HCT116 (cell line): ENCODE results near the gene TAL1. TPM values are rescaled to one million over a fixed set of nuclear protein-coding genes. Genes with fewer than 3 reads are reported as not detected.

ENCODE experiments used
- ATAC-seq: fragments of 200-7000 bp; cut with Tn5 transposase; 2 replicates; pipeline ENCODE4 v1.9.1; 2020; ENCODE audit warnings: mild to moderate bottlenecking, moderate library complexity
- BruUV-seq: library from RNA; stranded (reverse); fragments of 400-500 nt; replicated peaks from 2 replicates; lab custom pipeline; 2021; lab: Mats Ljungman, UMichigan
- CTCF ChIA-PET: fragments of 300-600 bp; sonication (Branson Sonifier 250); formaldehyde crosslinking; loops from one replicate; lab custom pipeline; 2021; ENCODE audit warnings: antibody characterized with exemption; lab: Charles Lee
- POLR2A ChIA-PET: fragments of 300-600, 350-600 bp; sonication (Branson Sonifier 250); formaldehyde crosslinking; loops from one replicate; lab custom pipeline; 2021; ENCODE audit warnings: antibody characterized with exemption; lab: Charles Lee
- RAD21 ChIA-PET, 2 experiments: fragments of 300-600 bp; sonication (Branson Sonifier 250); formaldehyde crosslinking; loops; one replicate each; lab custom pipeline; 2023; ENCODE audit warnings: low total read pairs in 2 of 2; ENCODE audit not compliant: uncharacterized antibody in 2 of 2, unreplicated experiment in 2 of 2, low non-redundant PET in 1 of 2; lab: Charles Lee
- DNase-seq: peaks from one replicate; pipeline ENCODE4 v3.0.0-alpha.2; 2010; ENCODE audit warnings: low read depth, low spot score
- H2AFZ ChIP-seq: fragments of 200-600 bp; shearing (Covaris generic), sonication (generic); 2 replicates; pipeline ENCODE4 v1.6.1; 2017; ENCODE audit warnings: low read depth, mixed run types, mixed read lengths, antibody characterized with exemption, low read length; ENCODE audit not compliant: poor library complexity, severe bottlenecking
- H3K27ac ChIP-seq: 2 replicates; pipeline ENCODE4 v1.5.1; 2012; ENCODE audit warnings: low read depth, low read length
- H3K27me3 ChIP-seq: fragments of 200-600 bp; sonication (generic); 2 replicates; pipeline ENCODE4 v1.6.1; 2016; ENCODE audit warnings: mixed run types, low read length, mixed read lengths; ENCODE audit not compliant: insufficient read depth
- H3K36me3 ChIP-seq, 2 experiments: fragments of 200-500 bp in 1 of 2; fragments of 200-600 bp in 1 of 2; sonication (Bioruptor generic) in 1 of 2; sonication (generic) in 1 of 2; 2 replicates each; pipeline versions ENCODE4 v1.5.1 to v1.6.1; 2014 to 2016; ENCODE audit warnings: low read length in 2 of 2, inconsistent platforms in 1 of 2, mixed read lengths in 1 of 2, mixed run types in 1 of 2; ENCODE audit not compliant: insufficient read depth in 2 of 2, control insufficient read depth in 1 of 2
- H3K4me1 ChIP-seq, 2 experiments: fragments of 200-600 bp in 1 of 2; sonication (generic) in 1 of 2; 2 replicates each; pipeline versions ENCODE4 v1.5.1 to v1.6.1; 2012 to 2017; ENCODE audit warnings: low read length in 2 of 2, inconsistent platforms in 1 of 2, mild to moderate bottlenecking in 1 of 2, mixed read lengths in 1 of 2, mixed run types in 1 of 2, moderate library complexity in 1 of 2; ENCODE audit not compliant: insufficient read depth in 2 of 2, control insufficient read depth in 1 of 2
- H3K4me2 ChIP-seq: fragments of 200-600 bp; sonication (generic); 2 replicates; pipeline ENCODE4 v1.6.1; 2017; ENCODE audit warnings: mixed run types, low read length, mixed read lengths
- H3K4me3 ChIP-seq, 2 experiments: fragments of 200-600 bp in 1 of 2; sonication (generic) in 1 of 2; replicated peaks in 1 of 2; 2 replicates each; pipeline ENCODE4 v1.5.1; 2011 to 2016; ENCODE audit warnings: low read length in 2 of 2, control low read depth in 1 of 2, low read depth in 1 of 2, mild to moderate bottlenecking in 1 of 2, mixed read lengths in 1 of 2, mixed run types in 1 of 2
- H3K79me2 ChIP-seq: fragments of 200-600 bp; sonication (generic); 2 replicates; pipeline ENCODE4 v1.6.1; 2017; ENCODE audit warnings: mild to moderate bottlenecking, mixed run types, low read length, moderate library complexity, mixed read lengths; ENCODE audit not compliant: insufficient read depth
- H3K9ac ChIP-seq: fragments of 200-600 bp; sonication (generic); 2 replicates; pipeline ENCODE4 v1.6.1; 2016; ENCODE audit warnings: low read length, mixed read lengths
- H3K9me2 ChIP-seq: fragments of 200-600 bp; sonication (generic), shearing (Covaris generic); 2 replicates; pipeline ENCODE4 v1.6.1; 2017; ENCODE audit warnings: mixed run types, mild to moderate bottlenecking, moderate library complexity; ENCODE audit not compliant: insufficient read depth
- H3K9me3 ChIP-seq, 2 experiments: fragments of 200-500 bp in 1 of 2; fragments of 200-600 bp in 1 of 2; sonication (Bioruptor generic) in 1 of 2; sonication (generic) in 1 of 2; 2 replicates each; pipeline ENCODE4 v1.6.1; 2014 to 2017; ENCODE audit warnings: low read length in 2 of 2, mixed read lengths in 2 of 2, inconsistent platforms in 1 of 2, low read depth in 1 of 2, mild to moderate bottlenecking in 1 of 2, mixed run types in 1 of 2, moderate library complexity in 1 of 2; ENCODE audit not compliant: control insufficient read depth in 1 of 2, insufficient read depth in 1 of 2
- H4K20me1 ChIP-seq: fragments of 200-600 bp; sonication (generic), shearing (Covaris generic); 2 replicates; pipeline ENCODE4 v1.6.1; 2017; ENCODE audit warnings: mixed run types, mild to moderate bottlenecking, moderate library complexity; ENCODE audit not compliant: insufficient read depth
- POLR2AphosphoS5 ChIP-seq: IDR thresholded peaks from 2 replicates; pipeline ENCODE4 v1.6.1; 2011; ENCODE audit warnings: mild to moderate bottlenecking, low read depth, low read length, moderate library complexity
- SP1 ChIP-seq: IDR thresholded peaks from 2 replicates; pipeline ENCODE4 v1.6.1; 2012; ENCODE audit warnings: low read depth
- intact Hi-C: fragments of 100-400 bp; cut with micrococcal nuclease; formaldehyde crosslinking; loops from 2 replicates; pipeline ENCODE4 v1.10.0; 2022
- total RNA-seq: library from RNA; stranded (reverse); gene quantifications from one replicate; pipeline ENCODE4 v1.2.1, GENCODE V29; 2021; ENCODE audit not compliant: unreplicated experiment

The TAL1 gene
- total RNA-seq, 1 experiment from 2014 or later = 0.05 TPM

GRCh38 chr1:47172782-47173181 is 59.2 kb downstream of the TAL1 start:
- Histone ChIP-seq H4K20me1 (no peaks in the 10 kb centered on the region), H2AFZ (no peak overlapping the region), H3K4me3 (no peak overlapping the region), H3K79me2 (no peaks in the 10 kb centered on the region), H3K9ac (no peak overlapping the region), H3K9me3 (no peaks in the 10 kb centered on the region), H3K9me2 (no peaks in the 10 kb centered on the region), H3K27me3 (no peaks in the 10 kb centered on the region), H3K36me3 (no peaks in the 10 kb centered on the region), H3K4me1 (peaks cover 0 to 5% of the 10 kb centered on the region in 2 experiments; a peak in 1 of 4 replicates), H3K27ac (no peak overlapping the region), H3K4me2 (no peak overlapping the region)
- intact Hi-C loops = loop anchor here (5.0 to 10.0 kb wide), 2 partner anchors 238 to 300 kb away; no protein-coding TSS in a partner anchor
- DNase-seq = no peak
- CTCF ChIA-PET = no interaction called here
- TF ChIP-seq POLR2AphosphoS5 (no peak), SP1 (no peak)
- BruUV-seq = no TSS peak
- RAD21 ChIA-PET = no interaction called here
- ATAC-seq = no peak
- POLR2A ChIA-PET = no interaction called here

Other genes starting within 250 kb of the TAL1 start
- not detected for gene CYP4X1, start 208.6 kb downstream of the TAL1 start, total RNA-seq
- not detected for gene CYP4Z1, start 165.0 kb downstream of the TAL1 start, total RNA-seq
- gene CYP4A22, start 94.8 kb downstream of the TAL1 start, total RNA-seq = not detected
- not detected for gene PDZK1IP1, start 42.2 kb downstream of the TAL1 start, total RNA-seq
- gene STIL, start 81.9 kb upstream of the TAL1 start, total RNA-seq = 34.4 TPM
- 78.4 TPM for gene CMPK1, start 101.6 kb upstream of the TAL1 start, total RNA-seq
- gene FOXE3, start 184.1 kb upstream of the TAL1 start, total RNA-seq = 0.20 TPM
- gene FOXD2, start 205.8 kb upstream of the TAL1 start, total RNA-seq = 1.9 TPM